ENCODE measurements around the gene SLC22A31.

DNA sequence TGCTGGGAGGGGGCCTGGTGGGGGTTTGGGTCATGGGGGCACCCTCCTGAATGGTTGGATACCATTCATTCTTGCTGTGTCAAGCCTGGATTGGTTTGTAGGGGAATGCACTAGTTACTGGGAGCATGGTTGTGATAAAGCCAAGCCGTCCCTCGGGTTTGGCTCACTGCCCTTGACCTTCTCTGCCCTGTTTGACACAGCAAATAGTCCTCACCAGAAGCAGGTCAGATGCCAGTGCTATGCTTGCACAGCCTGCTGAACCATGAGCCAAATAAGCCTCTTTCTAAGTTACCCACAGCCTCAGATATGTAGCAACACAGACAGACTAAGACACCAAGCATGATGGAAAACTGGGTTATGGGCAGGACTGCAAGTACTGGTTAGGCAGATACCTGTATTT, 31.8 kb upstream of the SLC22A31 start:
- TF ChIP-seq POLR2A (IDR thresholded peaks at IDR 0.05): no peak
- TF ChIP-seq, protein P1, sequence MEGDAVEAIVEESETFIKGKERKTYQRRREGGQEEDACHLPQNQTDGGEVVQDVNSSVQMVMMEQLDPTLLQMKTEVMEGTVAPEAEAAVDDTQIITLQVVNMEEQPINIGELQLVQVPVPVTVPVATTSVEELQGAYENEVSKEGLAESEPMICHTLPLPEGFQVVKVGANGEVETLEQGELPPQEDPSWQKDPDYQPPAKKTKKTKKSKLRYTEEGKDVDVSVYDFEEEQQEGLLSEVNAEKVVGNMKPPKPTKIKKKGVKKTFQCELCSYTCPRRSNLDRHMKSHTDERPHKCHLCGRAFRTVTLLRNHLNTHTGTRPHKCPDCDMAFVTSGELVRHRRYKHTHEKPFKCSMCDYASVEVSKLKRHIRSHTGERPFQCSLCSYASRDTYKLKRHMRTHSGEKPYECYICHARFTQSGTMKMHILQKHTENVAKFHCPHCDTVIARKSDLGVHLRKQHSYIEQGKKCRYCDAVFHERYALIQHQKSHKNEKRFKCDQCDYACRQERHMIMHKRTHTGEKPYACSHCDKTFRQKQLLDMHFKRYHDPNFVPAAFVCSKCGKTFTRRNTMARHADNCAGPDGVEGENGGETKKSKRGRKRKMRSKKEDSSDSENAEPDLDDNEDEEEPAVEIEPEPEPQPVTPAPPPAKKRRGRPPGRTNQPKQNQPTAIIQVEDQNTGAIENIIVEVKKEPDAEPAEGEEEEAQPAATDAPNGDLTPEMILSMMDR (IDR thresholded peaks at IDR 0.05): no peak
- TF ChIP-seq EP300 (IDR thresholded peaks at IDR 0.05): no peak

All from ovary (tissue), 3 donors.